Hepatocyte (in vitro differentiated cells): ENCODE data around the gene ROS1. TPM values are rescaled to one million over a fixed set of nuclear protein-coding genes. Genes with fewer than 3 reads are reported as not detected.

Experiments
- DNase-seq: peaks from one replicate; pipeline ENCODE4 v3.0.0-alpha.2; 2016; ENCODE audit warnings: low spot score
- H2AFZ ChIP-seq: fragments of 200-600 bp; sonication (generic); 2 replicates; pipeline ENCODE4 v1.6.0; 2016; ENCODE audit warnings: antibody characterized with exemption, mild to moderate bottlenecking
- H3K27ac ChIP-seq: fragments of 200-600 bp; sonication (generic); 2 replicates; pipeline ENCODE4 v1.5.1; 2016; ENCODE audit warnings: mild to moderate bottlenecking
- H3K27me3 ChIP-seq: fragments of 200-600 bp; sonication (generic); 2 replicates; pipeline ENCODE4 v1.6.1; 2016
- H3K36me3 ChIP-seq: fragments of 200-600 bp; sonication (generic); replicated peaks from 2 replicates; pipeline ENCODE4 v1.5.1; 2016; ENCODE audit warnings: low read depth; ENCODE audit not compliant: insufficient read depth
- H3K4me1 ChIP-seq: fragments of 200-600 bp; sonication (generic); 2 replicates; pipeline ENCODE4 v1.5.1; 2016; ENCODE audit warnings: mild to moderate bottlenecking, moderate library complexity; ENCODE audit not compliant: insufficient read depth
- H3K4me2 ChIP-seq: fragments of 200-600 bp; sonication (generic); 2 replicates; pipeline ENCODE4 v1.6.0; 2016
- H3K4me3 ChIP-seq: fragments of 200-600 bp; sonication (generic); 2 replicates; pipeline ENCODE4 v1.5.1; 2016; ENCODE audit warnings: mild to moderate bottlenecking
- H3K79me2 ChIP-seq: fragments of 200-600 bp; sonication (generic); 2 replicates; pipeline ENCODE4 v1.6.0; 2017; ENCODE audit warnings: mild to moderate bottlenecking
- H3K9me2 ChIP-seq: fragments of 200-600 bp; sonication (generic); replicated peaks from 2 replicates; pipeline ENCODE4 v1.6.0; 2017; ENCODE audit warnings: mild to moderate bottlenecking; ENCODE audit not compliant: insufficient read depth
- H3K9me3 ChIP-seq: fragments of 200-600 bp; sonication (generic); 2 replicates; pipeline ENCODE4 v1.5.1; 2016; ENCODE audit warnings: low read depth, mild to moderate bottlenecking
- H4K20me1 ChIP-seq: fragments of 200-600 bp; sonication (generic); 2 replicates; pipeline ENCODE4 v1.6.0; 2016; ENCODE audit warnings: mild to moderate bottlenecking; ENCODE audit not compliant: insufficient read depth, poor library complexity, severe bottlenecking
- EZH2 ChIP-seq: fragments of 200-600 bp; sonication (generic); IDR thresholded peaks from 2 replicates; pipeline ENCODE4 v1.6.1; 2016; ENCODE audit warnings: antibody characterized with exemption, mild to moderate bottlenecking, borderline replicate concordance
- EZH2phosphoT487 ChIP-seq: fragments of 200-600 bp; sonication (generic); IDR thresholded peaks from one replicate; pipeline ENCODE4 v1.6.1; 2018; ENCODE audit warnings: antibody characterized with exemption, mild to moderate bottlenecking, low read depth, moderate library complexity; ENCODE audit not compliant: unreplicated experiment, severe bottlenecking
- WGBS: methylation state at CpG from one replicate; pipeline ENCODE4 v1.1.6; 2016; ENCODE audit warnings: low lambda C conversion rate; ENCODE audit errors: missing lambda C conversion rate; 5-methylcytosine and 5-hydroxymethylcytosine counted together
- polyA plus RNA-seq: library from polyadenylated mRNA; unstranded; fragments of >200 nt; fragmentation: Nextera tagmentation; extraction: Ambion mirVana; gene quantifications from 2 replicates; pipeline ENCODE4 v1.2.1, GENCODE V29; 2016
- total RNA-seq: library from RNA; depleted of rRNA; stranded (reverse); fragments of >200 nt; gene quantifications from 2 replicates; pipeline ENCODE4 v1.2.3, GENCODE V29; 2014
- TF ChIP-seq, protein P1 (sequence below): fragments of 200-600 bp; sonication (generic); IDR thresholded peaks from 2 replicates; pipeline ENCODE4 v1.5.1; 2016; ENCODE audit warnings: antibody characterized with exemption, mild to moderate bottlenecking; ENCODE audit not compliant: poor library complexity

Gene ROS1
- total and polyA plus RNA-seq, 2 experiments from 2014 or later = 0.33 to 2.7 TPM

DNA sequence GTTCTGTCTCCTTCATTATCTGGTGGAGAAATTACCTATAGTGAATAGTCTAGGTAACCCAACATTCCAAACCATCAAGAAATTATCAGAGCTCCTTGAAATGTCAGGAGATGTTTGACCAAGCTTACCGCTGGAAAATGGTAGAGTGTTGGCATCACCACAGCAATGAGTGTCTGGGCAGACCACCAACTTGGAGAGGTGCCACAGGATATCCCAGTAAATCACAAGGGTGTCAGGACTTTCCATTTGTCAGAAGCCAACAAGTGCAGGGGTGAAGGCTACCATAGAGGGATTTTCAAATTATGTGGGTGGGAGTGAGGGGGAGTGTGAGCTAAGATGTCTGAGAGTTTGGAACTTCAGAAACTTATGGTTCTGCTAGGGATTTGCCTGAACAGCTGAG, 87.2 kb downstream of the ROS1 start:
- 78% methylated on average over 1 of the region's 1 CpG for WGBS
- no peaks in the 10 kb centered on the region for H3K4me1 ChIP-seq
- no peak overlapping the region for H3K27ac ChIP-seq
- H3K4me2 ChIP-seq = no peak overlapping the region
- H4K20me1 ChIP-seq = no peaks in the 10 kb centered on the region
- H3K9me3 ChIP-seq = no peaks in the 10 kb centered on the region
- TF ChIP-seq, protein P1, sequence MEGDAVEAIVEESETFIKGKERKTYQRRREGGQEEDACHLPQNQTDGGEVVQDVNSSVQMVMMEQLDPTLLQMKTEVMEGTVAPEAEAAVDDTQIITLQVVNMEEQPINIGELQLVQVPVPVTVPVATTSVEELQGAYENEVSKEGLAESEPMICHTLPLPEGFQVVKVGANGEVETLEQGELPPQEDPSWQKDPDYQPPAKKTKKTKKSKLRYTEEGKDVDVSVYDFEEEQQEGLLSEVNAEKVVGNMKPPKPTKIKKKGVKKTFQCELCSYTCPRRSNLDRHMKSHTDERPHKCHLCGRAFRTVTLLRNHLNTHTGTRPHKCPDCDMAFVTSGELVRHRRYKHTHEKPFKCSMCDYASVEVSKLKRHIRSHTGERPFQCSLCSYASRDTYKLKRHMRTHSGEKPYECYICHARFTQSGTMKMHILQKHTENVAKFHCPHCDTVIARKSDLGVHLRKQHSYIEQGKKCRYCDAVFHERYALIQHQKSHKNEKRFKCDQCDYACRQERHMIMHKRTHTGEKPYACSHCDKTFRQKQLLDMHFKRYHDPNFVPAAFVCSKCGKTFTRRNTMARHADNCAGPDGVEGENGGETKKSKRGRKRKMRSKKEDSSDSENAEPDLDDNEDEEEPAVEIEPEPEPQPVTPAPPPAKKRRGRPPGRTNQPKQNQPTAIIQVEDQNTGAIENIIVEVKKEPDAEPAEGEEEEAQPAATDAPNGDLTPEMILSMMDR = no peak
- TF ChIP-seq EZH2 (no peak), EZH2phosphoT487 (no peak)
- H3K79me2 ChIP-seq = no peaks in the 10 kb centered on the region
- no peak overlapping the region for H2AFZ ChIP-seq
- H3K9me2 ChIP-seq = no peaks in the 10 kb centered on the region
- H3K27me3 ChIP-seq = no peaks in the 10 kb centered on the region
- H3K4me3 ChIP-seq = no peak overlapping the region
- no peak for DNase-seq
- no peaks in the 10 kb centered on the region for H3K36me3 ChIP-seq

DNA sequence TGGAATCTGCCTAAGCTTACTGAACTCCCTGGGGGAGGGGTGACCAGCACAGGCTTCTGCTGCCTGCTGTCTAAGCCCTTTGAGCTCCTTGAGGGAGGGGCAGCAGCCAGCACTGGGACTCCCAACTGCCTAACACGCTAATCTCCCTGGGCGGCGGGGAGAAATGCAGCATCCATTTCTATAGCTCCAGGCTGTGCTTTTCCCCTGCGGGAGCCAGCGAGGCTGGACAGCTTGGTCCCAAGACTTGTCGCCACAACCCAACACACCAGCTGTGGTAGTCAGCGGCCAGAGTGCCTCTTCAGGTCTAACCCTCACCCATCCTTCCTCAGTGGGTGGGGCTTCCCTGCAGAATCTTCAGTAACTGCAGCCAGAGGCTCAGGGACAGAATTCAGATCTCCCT, 95.8 kb downstream of the ROS1 start:
- H3K27ac ChIP-seq = no peak overlapping the region
- 90% methylated on average over 7 of the region's 7 CpGs for WGBS
- no peak for DNase-seq
- no peak overlapping the region for H3K4me3 ChIP-seq
- H3K27me3 ChIP-seq = no peaks in the 10 kb centered on the region
- H3K4me1 ChIP-seq = no peaks in the 10 kb centered on the region
- no peaks in the 10 kb centered on the region for H4K20me1 ChIP-seq
- no peaks in the 10 kb centered on the region for H3K36me3 ChIP-seq
- H3K79me2 ChIP-seq = no peaks in the 10 kb centered on the region
- H3K9me3 ChIP-seq = no peaks in the 10 kb centered on the region
- H2AFZ ChIP-seq = no peak overlapping the region
- H3K9me2 ChIP-seq = no peaks in the 10 kb centered on the region
- no peak overlapping the region for H3K4me2 ChIP-seq
- no peak for TF ChIP-seq EZH2
- TF ChIP-seq, protein P1 = no peak
- no peak for TF ChIP-seq EZH2phosphoT487

DNA sequence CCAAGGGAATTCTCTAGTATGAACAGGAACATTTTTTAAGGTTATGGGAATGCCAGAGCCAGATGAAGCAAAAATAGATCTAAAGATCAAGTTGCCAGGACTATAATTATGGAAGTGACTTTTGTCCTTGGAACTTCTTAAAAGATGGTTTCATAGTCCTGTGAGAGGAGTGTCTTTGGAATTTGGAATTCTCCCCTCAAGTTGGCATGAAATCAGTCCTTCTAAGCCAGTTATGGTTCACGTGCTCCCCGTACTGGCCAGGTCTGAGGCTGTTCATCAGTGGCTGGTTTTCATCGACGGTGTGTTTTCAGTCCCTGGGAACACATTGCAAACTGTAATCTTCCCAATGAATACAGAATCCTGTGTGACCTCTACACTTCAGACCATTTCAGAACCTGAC, 97.2 kb downstream of the ROS1 start:
- no peaks in the 10 kb centered on the region for H3K9me3 ChIP-seq
- no peak for DNase-seq
- no peaks in the 10 kb centered on the region for H3K36me3 ChIP-seq
- no peak overlapping the region for H2AFZ ChIP-seq
- no peaks in the 10 kb centered on the region for H3K79me2 ChIP-seq
- no peaks in the 10 kb centered on the region for H4K20me1 ChIP-seq
- WGBS = 89% methylated on average over 4 of the region's 4 CpGs
- no peaks in the 10 kb centered on the region for H3K9me2 ChIP-seq
- H3K4me1 ChIP-seq = no peaks in the 10 kb centered on the region
- no peak overlapping the region for H3K4me2 ChIP-seq
- TF ChIP-seq EZH2phosphoT487 (no peak), EZH2 (no peak)
- TF ChIP-seq, protein P1 = no peak
- H3K4me3 ChIP-seq = no peak overlapping the region
- H3K27me3 ChIP-seq = no peaks in the 10 kb centered on the region
- H3K27ac ChIP-seq = no peak overlapping the region

DNA sequence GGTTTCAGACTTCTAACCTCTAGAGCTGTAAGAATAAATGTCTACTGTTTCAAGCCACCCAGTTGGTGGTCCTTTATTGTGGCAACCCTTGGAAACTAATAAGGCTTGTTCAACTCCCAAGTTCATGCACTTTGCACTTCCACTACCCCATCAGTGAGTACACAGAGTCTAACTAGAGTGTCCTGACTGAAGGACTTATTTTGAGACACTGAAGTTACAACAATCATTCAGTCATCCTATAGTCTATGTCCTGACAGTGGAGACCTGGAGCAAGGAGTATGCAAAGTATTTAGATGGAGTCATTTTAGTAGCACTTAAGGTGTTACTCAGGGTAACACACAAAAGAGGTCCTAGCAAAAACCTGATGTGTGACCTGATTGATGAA, 97.7 kb downstream of the ROS1 start:
- Histone ChIP-seq H3K4me1 (no peaks in the 10 kb centered on the region), H3K9me2 (no peaks in the 10 kb centered on the region), H3K4me3 (no peak overlapping the region), H3K36me3 (no peaks in the 10 kb centered on the region), H3K27ac (no peak overlapping the region), H3K27me3 (no peaks in the 10 kb centered on the region), H2AFZ (no peak overlapping the region), H3K79me2 (no peaks in the 10 kb centered on the region), H3K4me2 (no peak overlapping the region), H3K9me3 (no peaks in the 10 kb centered on the region), H4K20me1 (no peaks in the 10 kb centered on the region)
- DNase-seq = no peak
- TF ChIP-seq EZH2phosphoT487 (no peak), EZH2 (no peak)
- TF ChIP-seq, protein P1 = no peak
